Right forelimb (tissue), 1 donor: ENCODE data around the gene SEC22A.
"Not testable (repeated sequence)": the region's sequence is repeated elsewhere in the genome, so short reads cannot be mapped to it uniquely, and the experiment has no call there.

Experiments
- DNase-seq: peaks from one replicate; pipeline ENCODE4 v3.0.0-alpha.2; 2018

SEC22A gene

DNA sequence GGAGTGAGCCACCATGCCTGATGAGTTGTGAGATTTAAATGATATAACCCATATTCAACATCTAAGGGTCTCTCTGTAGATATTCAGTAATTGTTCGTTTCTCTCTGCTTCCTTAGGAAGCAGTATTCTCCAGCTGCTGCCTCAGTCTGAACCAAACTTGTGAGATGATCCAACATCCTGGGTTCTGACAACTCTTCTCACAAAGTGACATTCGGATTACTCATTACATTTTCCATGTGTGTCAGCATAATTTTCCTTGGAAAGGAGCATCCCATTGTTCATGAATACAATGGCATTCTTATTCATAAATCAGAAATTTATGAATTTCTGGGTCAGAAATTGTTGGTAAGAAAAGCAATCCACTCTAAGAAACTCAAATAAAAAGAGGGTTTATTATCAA lies 15.0 kb upstream of the SEC22A start:
- no peak for DNase-seq

DNA sequence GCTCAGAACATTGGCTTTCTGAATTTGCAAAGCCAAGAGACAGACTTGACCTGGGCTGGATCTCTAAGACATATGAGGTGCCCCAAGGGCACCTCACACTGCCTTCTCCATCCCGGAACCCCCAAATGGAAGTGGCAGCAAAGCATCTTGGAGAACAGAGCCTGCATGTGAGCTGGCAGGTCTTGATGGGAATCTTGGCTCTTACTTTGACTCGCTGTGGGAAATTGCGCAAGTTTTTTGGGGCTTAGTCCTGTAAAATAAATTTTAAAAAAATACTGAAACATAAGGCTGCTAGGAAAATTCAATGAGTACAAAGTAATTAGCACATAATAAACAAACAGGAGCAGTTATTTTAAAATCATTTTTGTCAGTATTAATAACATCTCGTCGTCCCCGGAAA lies 13.7 kb upstream of the SEC22A start:
- DNase-seq = no peak

DNA sequence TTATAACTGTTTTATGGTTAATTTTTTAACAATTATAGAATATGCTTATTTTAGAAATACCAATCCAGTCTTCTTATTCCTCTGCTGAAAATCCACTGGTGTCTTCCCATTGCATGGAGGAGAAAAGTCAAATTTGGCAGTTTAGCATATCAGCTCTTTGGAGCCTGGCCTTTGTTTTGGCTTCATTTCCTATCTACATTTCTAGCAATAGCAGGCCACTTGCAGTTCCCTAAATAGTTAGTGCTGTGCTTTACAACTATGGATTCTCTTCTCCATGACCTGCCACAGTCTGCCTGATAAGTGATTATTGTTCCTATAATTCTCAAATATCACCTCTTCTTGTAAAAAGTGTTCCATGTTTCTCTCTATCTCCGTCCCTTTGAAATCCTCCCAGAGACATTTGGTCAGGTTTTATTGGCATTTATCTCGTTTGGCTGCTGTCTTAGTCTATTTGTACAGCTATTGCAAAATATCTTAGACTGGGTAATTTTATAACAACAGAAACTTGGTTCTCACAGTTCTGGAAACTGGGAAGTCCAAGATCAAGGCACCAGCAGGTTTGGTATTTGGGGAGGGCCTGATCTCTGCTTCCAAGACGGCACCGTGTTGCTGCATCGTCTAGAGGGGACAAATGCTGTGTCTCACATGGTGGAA lies 8.2 kb upstream of the SEC22A start:
- DNase-seq = no peak

- no peak for DNase-seq
These were observed 7.2 kb upstream of the SEC22A start for GRCh38 chr3:123194552-123194951.

DNA sequence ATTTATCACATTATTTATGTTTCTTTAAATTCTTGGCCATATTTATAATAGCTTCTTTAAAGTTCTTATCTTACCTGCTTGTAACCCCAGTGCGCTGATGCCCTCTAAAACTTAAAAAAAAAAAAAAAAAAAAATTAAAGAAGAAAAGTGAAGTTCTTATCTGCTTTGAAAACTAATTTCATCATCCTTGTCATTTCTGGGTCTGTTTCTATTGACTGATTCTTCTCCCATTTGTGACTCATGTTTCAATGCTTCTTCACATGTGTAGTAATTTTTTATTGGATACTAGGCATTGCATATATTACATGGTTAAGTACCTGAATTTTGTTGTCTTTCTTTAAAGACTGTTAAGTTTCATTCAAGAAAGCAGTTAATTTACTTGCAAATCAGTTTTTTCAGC lies 3.4 kb upstream of the SEC22A start:
- no peak for DNase-seq

DNA sequence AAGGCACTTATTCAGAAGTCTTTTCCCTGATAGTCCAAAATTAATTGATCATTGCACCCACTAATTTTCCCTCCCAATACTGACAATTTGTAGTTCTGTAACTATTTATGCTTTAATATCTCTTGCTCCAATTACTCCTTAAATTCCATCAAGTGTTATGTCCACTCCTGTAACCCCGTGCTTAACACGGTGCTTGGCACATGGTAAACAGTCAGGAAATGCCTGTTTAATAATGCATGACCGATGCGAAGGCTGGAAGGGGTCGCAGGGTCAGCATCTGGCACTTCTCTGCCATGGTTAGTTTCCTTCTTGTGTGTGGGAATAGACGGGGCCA lies 553 bp upstream of the SEC22A start:
- no peak for DNase-seq

- DNase-seq = no peak
These were observed 708 bp downstream of the SEC22A start for GRCh38 chr3:123202451-123202850.

DNA sequence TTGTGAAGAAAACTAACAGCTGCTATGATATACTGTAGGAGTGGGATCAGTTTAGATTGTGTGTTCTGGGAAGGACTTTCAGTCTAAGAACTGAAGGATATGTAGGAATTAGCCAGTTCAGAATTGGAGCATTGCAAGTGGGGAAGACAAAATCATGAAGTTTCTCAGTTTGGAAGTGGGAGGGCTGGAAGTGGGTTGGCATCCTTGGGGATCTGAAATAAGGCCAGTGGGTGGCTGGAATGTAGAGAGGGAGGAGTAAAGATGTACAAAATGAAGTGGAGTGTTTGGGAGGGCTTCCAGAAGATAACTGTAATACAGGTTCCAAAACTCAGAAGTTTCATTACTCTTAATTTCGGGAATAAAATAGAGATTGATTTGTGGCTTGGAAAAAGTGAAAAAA lies 17.2 kb downstream of the SEC22A start:
- no peak for DNase-seq

DNA sequence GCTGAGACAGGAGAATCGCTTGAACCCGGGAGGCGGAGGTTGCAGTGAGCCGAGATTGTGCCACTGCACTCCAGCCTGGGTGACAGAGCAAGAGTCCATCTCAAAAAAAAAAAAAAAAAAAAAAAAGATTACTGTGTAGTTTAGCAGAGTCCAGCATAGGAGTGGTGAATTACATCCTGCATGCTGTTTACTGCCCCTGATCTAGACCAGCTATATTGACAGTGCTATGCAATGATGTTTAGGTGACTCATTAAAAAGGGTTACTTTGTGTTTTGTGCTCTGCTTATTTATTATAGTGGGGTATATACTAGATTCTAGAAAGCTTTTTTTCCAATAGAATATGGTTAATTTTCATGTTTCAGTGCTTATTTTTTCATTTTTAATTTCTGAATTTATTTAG lies 19.6 kb downstream of the SEC22A start:
- not testable (repeated sequence) for DNase-seq

DNA sequence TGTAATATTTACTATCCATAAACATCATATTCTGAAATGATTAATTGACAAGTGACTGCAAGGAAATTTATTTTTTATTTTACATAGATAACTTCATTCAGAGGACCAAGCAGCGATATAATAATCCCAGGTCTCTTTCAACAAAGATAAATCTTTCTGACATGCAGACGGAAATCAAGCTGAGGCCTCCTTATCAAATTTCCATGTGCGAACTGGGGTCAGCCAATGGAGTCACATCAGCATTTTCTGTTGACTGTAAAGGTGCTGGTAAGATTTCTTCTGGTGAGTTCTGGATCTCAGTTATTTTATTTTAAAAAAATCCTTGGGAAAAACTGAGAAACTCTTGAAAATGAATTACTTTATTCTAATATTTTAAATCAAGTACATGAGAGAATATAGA lies 23.3 kb downstream of the SEC22A start:
- no peak for DNase-seq

DNA sequence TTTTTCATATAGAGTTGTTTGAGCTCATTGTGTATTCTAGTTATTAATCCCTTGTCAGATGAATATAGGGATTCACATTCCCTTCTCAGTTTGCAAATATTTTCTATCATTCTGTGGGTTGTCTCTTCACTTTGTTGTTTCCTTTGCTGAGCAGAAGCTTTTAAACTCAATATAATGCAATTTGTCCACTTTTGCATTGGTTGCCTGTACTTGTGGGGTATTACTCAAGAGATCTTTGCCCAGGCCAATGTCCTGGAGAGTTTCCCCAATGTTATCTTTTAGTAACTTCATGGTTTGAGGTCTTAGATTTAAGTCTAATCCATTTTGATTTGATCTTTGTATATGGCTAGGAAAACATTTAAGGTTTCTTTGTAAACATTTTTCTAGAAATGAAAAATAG lies 24.8 kb downstream of the SEC22A start:
- no peak for DNase-seq

DNA sequence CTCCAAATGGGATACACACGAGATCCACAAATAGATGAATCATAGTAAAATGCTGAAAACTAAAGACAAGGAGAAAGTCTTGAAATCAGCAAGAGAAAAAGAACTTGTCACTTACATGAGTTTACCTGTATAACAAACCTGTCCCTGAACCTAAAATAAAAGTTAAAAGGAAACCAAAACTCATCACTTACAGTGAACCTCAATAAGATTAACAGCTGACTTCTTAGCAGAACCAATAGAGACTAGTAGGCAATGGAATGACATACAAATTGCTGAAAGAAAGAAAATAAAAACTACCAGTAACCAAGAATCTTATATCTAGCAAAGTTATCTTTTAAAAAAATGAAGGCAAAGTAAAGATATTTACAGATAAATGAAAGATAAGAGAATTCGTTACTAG lies 27.4 kb downstream of the SEC22A start:
- no peak for DNase-seq

DNA sequence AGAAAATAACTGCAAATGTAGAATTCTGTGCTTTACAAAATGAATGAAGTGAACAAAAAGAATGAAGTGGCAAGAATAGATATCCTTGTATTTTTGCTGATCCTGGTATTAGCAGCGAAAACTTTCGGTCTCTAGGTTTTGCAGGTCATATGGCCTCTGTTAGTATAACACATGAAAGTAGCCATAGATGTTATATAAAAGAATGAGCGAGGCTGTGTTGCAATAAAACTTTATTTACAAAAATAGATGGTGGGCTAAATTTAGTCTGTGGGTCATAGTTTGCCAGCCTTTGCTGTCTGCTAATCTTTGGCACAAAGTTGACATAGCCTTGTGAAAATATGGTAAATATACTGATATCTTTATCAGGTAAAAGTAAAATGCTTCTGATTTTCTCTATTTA lies 35.2 kb downstream of the SEC22A start:
- no peak for DNase-seq

DNA sequence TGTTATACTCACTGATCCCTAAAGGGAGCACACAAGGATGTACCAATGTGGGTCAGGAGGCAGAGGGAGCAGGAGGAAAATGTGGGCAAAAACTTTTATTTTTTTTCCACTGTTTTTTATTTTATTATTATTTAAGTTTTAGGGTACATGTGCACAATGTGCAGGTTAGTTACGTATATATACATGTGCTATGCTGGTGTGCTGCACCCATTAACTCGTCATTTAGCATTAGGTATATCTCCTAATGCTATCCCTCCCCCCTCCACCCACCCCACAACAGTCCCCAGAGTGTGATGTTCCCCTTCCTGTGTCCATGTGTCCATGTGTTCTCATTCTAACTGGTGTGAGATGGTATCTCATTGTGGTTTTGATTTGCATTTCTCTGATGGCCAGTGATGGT lies 37.4 kb downstream of the SEC22A start:
- DNase-seq = not testable (repeated sequence)

GRCh38 chr3:123239756-123240155 lies 38.0 kb downstream of the SEC22A start:
- no peak for DNase-seq

DNA sequence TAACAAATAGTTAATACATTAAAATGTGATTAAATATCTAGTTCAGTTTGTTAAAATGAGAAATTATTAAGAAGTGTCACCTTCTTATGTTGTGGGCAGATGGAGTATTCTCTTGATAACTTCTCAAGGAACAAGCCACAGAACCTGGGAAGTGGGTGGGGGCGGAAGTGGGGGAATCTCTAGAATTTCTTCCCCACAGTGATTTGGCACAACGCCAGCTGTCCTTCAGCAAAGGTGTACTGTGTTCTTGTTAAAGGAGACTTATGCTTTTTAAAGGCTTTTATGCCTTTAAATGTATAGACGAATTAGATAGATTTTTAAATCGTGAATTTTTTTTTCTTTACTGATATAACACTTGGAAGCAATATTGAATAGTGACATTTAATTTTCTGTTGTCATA lies 42.4 kb downstream of the SEC22A start:
- no peak for DNase-seq

- no peak for DNase-seq
These were observed 45.1 kb downstream of the SEC22A start for GRCh38 chr3:123246866-123247265.

- DNase-seq = no peak
These were observed 54.5 kb downstream of the SEC22A start for GRCh38 chr3:123256256-123256655.

DNA sequence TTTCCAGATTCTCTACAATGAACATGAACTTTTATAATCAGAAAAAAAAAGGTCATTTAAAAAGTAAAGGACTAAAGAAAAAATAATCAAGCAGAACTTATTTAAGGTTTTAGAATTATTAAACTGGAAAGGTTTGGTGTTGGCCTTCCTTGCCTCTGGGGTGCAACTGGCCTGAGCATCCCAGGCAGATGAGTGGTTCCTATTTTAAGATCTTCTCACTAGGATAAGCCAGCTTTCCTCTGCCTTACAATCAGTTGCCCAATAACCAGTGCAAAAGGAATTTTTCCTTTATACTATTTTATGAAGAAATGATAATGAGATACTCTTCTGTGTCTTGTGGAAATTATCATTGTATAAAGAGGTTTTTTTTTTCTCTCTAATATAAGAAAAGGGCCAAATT lies 56.6 kb downstream of the SEC22A start:
- DNase-seq = no peak

- DNase-seq = no peak
These were observed 57.2 kb downstream of the SEC22A start for GRCh38 chr3:123258811-123259420.

DNA sequence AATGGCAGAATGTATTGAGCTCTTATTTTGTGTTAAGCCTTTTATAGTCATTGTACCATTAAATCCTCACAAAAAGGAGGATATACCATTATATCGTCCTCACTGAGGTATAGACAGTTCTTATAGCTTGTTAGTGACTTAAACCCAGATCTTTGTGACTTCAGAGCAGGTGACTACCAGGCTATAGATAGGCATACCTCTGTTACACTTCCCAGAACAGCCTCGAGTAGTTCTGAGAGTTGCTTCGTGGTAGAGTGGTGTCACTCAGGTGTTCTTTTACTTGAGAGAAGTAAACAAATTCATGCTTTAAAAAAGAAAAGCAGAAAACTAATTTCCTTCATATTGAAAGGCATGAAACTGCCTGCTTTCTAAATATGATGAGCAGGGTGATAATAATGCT lies 59.9 kb downstream of the SEC22A start:
- no peak for DNase-seq

- DNase-seq = no peak
These were observed 60.5 kb downstream of the SEC22A start for GRCh38 chr3:123262226-123262625.

DNA sequence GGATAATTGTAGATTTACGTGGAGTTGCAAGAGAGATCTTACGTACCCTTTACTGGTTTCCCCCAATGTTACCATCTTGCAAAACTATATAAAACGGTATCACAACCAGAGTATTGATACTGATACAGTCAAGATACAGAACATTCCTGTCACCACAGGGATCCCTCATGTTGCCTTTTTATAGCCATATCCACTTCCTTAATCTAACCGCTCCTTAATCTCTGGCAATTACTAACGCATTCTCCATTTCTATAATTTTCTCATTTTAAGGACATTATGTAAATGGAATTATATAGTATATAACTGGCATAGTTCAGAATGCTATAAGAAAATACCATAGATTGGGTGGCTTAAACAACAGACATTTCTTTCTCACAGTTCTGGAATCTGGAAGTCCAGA lies 61.1 kb downstream of the SEC22A start:
- no peak for DNase-seq

DNA sequence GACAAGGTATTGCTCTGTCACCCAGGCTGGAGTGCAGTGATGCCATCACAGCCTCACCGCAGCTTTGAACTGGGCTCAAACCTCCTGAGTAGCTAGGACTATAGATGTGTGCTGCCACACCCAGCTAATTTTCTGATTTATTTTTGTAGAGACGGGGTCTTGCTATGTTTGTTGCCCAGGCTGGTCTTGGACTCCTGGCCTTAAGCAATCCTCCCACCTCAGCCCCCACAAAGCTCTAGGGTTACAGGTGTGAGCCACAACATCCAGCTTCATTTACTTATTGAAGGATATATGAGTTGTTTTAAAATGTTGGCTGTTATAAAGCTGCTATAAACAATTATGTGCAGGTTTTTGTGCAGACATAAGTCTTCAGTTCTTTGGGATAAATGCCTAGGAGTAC lies 62.2 kb downstream of the SEC22A start:
- no peak for DNase-seq

DNA sequence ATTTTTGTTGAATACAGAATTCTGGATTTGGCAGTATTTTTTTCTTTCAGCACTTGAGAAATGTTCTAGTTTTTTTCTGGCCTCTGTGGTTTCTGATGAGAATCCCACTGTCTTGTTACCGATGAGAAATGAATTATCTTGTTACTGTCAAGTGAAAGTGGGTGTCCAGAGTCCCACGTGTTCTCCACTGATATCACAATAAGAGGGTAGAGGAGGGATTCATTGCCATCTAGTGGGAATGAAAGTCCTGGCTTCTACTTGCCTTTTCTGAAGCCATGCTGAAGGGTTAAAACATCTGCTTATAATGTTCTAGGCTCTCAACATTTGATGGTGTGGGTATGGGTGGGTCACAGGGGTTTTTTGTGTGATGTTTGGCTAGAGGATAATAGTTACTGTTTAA lies 66.1 kb downstream of the SEC22A start:
- no peak for DNase-seq
